Stimulated activated CD4-positive, alpha-beta T cell treated with anti-CD3 and anti-CD28 coated beads, TNF-alpha, amount 100 ng/mL, for 1 hour (primary cell): Measurements from ENCODE around the gene LAMA2.

Experiments
- DNase-seq, 3 donors: peaks; one replicate each; pipeline ENCODE4 v3.0.0-alpha.2; 2020; ENCODE audit warnings: low read depth in 3 of 3, low spot score in 1 of 3

Gene LAMA2, protein sequence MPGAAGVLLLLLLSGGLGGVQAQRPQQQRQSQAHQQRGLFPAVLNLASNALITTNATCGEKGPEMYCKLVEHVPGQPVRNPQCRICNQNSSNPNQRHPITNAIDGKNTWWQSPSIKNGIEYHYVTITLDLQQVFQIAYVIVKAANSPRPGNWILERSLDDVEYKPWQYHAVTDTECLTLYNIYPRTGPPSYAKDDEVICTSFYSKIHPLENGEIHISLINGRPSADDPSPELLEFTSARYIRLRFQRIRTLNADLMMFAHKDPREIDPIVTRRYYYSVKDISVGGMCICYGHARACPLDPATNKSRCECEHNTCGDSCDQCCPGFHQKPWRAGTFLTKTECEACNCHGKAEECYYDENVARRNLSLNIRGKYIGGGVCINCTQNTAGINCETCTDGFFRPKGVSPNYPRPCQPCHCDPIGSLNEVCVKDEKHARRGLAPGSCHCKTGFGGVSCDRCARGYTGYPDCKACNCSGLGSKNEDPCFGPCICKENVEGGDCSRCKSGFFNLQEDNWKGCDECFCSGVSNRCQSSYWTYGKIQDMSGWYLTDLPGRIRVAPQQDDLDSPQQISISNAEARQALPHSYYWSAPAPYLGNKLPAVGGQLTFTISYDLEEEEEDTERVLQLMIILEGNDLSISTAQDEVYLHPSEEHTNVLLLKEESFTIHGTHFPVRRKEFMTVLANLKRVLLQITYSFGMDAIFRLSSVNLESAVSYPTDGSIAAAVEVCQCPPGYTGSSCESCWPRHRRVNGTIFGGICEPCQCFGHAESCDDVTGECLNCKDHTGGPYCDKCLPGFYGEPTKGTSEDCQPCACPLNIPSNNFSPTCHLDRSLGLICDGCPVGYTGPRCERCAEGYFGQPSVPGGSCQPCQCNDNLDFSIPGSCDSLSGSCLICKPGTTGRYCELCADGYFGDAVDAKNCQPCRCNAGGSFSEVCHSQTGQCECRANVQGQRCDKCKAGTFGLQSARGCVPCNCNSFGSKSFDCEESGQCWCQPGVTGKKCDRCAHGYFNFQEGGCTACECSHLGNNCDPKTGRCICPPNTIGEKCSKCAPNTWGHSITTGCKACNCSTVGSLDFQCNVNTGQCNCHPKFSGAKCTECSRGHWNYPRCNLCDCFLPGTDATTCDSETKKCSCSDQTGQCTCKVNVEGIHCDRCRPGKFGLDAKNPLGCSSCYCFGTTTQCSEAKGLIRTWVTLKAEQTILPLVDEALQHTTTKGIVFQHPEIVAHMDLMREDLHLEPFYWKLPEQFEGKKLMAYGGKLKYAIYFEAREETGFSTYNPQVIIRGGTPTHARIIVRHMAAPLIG (N-terminal part only)

DNA sequence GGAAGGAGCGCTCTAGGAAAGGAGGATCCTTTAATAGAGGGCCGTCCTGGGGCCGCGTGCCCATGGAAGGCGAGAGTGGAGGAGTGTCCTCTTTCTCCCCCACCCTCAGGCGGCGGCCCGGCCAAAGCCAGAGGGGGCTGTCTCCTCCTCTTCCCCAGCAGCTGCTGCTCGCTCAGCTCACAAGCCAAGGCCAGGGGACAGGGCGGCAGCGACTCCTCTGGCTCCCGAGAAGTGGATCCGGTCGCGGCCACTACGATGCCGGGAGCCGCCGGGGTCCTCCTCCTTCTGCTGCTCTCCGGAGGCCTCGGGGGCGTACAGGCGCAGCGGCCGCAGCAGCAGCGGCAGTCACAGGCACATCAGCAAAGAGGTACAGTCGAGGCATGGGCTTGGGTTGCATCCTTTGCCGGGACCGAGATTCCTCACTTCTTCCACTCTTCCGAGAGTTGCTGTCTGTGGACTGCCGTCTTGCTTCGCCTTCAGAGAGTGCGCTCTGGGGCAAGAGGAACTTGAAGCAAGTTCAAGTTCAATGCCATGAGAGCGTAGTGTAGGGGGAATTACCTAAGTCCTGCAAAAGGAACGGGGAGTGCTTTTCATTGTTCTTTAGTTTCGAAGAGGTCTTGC is at the start of gene LAMA2:
Gene LAMA2 (plus strand): TSS at position 148 of the 621 bp plus-strand sequence. CDS start 108 bp downstream, at position 256.
- DNase-seq = no peak

DNA sequence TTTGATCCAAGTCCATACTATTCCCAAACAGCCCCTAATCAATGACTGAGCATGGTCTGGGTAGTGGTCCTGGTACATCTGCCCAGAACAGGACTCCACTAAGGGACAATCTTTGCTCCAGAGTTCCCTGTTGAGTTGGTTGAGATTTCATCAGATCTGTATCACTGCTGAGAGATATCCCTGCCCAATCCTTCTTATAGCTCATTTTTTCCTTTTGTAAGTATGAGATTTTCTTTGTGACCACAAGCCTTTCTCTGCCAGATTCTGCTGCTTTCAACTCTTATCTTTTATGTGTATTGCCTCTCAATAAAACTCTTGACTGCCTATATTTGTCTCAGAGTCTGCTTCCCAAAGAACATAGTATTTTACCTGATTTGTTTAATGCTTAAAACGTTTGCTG is 46.2 kb upstream of the LAMA2 start:
- DNase-seq = no peak

DNA sequence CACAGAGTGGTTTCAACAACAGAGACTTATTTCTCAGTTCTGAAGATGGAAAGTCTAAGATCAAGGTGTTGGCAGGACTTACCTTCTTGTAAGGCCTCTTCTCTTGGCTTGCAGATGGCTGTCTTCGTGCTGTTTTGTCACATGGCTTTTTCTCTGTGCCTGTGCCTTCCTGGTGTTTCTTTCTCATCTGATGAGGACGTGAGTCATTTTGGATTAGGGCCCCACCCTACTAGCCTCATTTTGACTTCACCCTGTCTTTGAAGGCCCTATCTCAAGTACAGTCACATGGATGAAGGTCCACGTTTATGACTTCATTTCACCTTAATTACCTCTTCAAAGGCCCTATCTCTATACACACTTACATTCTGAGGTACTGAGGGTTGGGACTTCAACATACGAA is 41.4 kb upstream of the LAMA2 start:
- DNase-seq = no peak

DNA sequence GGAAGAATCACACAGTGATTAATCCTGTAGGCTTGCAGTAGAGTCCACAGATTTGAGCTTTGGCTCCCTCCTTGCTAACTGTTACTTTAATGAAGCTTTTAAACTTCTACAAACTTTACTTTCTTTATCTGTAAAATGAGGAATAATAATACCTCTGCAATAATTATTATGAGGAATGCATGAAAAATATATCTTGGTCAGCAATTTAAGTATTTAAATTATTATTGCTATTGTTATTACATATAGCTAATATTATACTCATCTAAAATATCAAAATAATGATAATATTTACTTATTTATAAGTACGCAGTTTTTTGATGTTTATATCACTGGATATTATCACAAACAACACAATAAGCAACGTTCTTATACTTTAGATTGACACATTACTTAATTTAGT is 38.3 kb upstream of the LAMA2 start:
- DNase-seq = no peak

DNA sequence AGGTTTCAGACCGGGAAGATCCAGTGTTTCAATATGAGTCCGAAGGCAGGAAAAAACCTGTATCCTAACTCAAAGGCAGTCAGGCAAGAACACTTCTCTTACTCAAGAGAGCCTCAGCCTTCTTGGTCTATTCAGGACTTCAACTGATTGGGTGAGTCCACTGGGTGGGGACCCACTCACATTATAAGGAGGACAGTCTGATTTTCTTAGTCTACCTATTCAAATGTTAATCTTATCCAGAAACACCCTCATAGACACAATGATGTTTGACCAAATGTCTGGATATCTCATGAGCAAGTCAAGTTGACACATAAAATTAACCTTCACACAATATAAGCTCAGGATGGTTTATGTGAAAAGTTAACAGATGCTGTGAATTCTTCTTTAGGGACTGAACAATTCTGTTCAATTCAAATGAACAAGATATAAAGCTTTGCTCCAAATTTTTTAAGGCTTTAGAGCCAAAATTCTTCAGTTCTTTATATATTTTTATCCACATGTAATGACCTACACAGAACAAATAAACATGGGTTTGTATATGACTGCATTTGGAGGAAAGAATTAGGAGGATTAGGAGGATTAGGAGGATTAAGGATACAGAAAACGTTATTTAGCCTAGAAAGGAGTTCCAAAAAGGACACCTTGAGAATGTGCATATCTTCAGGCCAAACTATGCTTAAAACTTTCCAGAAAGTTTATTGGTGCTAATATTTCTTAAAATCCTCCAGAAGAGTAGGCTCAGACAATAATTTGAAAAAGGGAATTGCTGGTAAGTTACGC is 35.3 kb upstream of the LAMA2 start:
- DNase-seq = no peak

DNA sequence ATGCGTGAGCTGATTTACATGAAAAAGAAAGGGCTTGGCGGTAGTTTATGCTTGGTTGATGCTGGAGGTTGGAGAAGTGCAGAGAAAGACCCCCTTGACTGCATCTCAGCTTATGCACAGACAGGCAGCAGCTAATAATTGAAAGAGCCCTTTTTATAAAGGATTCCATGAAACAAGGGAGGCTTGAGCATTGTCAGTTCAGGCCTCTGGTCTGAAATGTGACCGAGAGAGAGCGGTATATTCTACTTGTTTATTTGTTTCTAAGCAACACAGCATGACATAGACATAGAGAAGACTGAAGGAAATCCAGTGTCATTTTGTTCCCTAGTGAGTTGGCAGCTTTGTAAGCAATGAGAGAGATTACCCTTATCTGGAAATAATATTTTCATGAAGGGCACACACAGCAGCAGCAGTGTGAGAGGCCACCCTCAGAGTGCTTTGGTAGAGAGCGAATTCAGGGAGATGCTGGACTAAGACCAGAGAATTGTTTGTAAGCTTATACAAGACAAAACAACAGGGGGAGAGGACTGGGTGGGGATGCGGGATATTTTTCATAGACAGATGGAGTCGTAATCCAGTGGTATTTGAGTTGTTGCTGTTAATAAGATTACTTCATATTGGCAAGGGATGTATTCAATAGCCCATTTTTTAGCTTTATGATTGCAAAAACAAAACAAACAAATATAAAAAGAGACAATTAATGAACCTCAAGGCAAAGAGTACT is 34.6 kb upstream of the LAMA2 start:
- no peak for DNase-seq

DNA sequence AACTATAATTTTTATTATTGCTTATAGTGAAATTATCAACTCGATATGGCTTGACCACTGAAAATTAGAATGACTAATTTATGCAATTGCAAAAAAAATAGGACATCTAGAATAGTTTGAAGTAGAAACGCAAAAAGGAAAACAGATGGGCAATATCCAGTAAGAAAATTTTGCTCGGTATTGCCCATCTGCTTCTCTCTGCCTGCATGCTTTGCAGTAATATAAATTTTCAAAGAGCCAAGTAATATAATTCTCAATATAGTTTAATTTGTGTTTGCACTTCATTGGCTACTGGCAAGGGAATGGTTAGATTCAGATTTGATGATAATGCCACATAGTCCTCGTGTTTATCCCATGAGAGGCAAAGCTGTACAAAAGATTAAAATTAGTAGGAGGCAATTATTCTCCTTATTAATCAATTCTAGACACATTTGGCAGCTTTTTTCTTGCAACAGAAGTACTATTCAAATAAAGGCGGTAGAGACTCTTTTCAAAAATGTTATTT is 27.3 kb upstream of the LAMA2 start:
- no peak for DNase-seq

DNA sequence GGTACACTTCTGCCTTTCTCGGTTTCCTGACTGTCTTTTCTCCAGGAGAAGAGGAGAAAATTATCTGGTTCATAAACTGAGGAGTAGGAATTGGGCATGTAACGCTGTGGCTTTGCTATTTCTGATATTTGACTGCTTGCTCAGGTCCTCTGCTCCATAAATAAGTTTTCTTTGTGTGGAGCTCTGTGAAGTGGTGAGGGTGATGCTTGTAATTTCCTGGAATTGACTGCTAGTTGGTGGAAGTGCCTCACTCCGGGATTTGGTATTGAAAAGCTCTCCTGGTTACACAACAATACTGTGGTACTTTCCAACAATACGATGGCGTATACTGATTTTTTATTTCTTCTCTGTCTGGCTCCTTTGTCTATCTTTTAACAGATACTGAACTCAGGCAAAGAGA is 25.1 kb upstream of the LAMA2 start:
- DNase-seq = no peak

DNA sequence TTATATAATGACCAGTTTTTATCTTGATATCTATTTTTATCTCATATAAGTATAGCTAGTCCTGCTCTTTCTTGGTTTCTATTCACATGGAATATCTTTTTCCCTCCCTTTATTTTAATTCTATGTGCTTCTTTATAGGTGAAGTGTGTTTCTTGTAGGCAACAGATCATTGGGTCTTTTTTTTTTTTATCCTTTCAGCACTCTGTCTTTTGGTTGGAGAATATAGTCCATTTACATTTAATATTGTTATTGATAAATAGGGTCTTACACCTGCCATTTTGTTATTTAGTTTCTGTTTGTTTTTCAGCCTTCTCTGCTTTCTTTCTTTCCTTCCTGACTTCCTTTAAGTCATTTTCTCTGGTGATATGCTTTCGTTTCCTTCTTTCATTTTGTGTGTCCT is 22.2 kb upstream of the LAMA2 start:
- no peak for DNase-seq

DNA sequence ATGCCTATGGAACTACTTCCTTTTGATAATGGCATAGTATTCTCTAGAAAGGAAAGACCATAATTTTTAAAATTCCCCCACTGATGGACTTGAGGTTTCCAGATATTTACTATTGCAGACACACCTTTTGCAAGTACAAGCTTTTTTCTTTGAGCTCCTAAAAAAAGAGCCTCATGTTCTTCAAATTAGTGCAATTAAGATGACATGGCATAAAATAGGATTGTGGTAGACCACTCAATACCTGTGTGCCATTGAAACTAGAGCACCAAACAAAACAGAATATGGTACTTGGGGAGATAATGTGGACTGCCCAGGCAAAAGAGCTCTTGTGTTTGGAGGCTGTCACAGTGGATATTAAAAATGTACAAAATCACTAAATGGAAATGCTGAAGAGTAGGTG is 19.0 kb upstream of the LAMA2 start:
- no peak for DNase-seq

DNA sequence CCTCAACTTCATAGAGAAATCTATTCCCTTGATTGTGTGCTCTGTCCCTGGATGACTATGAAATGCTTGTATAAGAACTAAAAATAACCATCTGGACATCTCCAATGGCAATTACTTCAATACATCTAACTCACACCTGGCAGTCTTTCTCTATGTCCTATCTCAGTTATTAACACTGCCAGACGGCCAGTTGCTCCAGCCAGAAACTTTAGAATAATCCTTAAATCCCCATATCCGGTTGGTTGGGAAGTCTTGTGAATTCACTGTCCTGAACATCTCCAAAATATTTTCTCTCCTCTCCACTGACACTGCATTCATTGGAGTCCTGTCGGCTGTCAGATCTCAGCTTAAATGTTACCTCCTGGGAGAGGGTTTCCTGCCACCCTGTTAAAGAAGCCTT is 12.2 kb upstream of the LAMA2 start:
- DNase-seq = no peak

DNA sequence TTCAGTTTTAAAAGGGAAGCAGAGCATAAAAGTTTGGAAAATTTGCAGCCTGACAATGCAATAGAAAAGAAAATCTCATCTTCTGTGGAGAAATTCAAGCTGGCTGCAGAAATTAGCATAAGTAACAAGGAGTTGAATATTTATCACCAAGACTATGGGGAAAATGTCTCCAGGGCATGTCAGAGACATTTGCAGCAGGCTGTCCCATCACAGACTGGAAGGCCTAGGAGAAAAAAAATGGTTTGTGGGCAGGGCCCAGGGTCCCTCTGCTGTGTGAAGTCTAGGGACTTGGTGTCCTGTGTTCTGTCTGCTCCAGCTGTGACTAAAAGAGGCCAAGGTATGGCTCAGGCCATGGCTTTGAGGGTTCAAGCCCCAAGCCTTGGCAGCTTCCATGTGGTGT is 8.1 kb upstream of the LAMA2 start:
- no peak for DNase-seq

DNA sequence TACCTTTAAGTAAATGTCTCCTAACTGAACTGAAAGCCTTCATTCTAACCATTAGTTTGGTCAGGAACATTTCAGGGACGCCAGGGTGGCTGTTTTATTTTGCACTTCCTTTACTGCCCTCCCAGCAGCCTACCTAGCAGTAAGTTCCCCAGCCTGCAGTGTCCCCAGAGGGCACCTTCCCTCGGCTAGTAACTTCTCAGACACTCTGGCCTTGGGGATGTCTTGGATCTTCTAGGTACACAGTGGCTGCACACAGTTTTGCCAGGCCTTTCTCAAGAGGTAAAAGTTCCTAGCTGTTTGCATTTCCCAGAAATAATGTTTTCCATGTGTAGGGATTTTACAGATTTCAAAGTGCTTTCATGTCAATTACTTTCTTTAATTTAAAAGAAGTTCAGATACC is 378 bp upstream of the LAMA2 start:
- DNase-seq = no peak

DNA sequence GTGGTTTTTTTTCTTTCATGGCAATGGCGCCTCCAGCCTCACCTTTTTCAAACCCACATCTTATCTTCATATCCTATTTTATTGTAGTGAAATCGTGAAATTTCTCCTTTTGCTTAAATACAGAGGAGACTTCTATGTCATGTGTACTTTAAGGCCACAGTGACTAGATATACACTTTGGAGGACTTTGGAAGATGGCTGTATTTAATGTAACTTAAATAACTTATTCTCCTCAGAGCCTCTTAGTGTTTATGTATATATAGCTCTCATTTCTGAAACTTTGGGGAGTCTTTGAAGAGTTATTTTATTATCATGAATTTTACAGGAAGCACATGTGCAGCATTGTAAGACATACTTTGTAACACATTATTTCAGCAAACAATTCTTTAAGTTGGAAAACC is 968 bp downstream of the LAMA2 start:
- no peak for DNase-seq

DNA sequence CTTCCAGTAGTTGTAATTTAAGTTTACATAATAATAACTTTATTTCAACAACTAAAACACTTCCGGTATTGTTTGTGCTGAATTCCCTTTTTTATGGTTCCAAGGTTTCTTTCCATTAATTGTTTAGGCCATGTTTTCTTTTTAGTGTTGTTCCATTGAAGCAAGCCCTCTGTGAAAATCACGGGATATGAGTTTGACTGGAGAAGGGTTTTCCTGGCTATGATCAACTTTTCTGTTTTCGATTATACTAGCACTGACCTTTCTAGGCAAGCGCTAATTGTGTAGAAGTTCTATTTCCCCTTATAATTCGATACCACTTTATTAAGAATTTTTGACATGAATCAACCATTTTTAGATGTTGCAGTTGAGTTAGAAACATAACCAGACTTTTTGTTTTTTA is 2.4 kb downstream of the LAMA2 start:
- DNase-seq = no peak

DNA sequence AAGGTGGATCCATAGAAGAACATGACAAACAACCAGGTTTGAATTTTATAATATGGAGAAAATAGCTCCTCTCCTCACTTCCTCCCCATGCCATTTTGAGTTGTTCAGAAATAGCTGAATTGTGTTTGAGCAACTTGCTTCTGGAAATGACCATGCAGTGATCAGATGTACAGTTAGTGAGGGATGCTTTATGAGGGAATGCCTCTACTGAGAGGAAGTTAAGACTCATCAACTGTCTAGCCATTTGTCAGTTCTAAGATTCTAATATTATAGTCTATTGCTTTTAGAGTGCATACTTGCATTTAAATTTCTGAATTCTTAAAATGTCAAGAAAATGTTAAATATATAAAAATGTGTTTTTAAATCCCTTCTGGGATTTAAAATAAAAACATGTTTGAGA is 3.8 kb downstream of the LAMA2 start:
- no peak for DNase-seq

DNA sequence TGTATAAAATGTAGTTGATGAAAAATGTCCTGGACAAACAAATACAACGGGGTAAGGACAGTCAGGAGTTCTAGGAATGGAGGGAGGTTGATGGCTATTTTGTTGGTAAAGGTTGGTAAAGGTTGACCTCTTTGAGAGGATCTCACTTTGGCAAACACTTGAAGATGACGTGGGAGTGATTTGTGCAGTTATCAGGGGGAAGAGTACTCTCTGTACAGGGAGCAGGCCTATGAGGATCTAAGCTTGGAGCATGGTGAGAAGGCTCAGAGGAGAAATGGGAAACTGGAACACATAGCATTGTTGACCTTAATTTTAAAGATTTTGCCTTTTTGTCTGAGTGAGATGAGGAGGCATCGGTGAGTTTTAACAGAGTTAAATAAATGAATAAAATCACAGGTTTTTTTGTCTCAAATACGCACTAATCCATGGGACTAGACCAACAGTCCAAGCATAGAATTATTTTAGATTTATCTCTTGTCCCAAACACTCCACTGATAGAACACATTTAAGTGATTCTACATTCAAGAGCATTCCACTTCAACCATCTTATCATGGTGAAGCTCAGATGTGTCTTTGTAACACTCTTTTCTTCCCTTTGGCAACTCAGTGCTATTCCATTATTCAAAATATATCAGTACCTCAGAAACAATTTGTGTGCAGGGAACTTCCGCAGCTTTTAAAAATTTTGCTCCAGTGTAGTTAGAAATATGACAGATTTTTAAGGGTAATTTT is 5.7 kb downstream of the LAMA2 start:
- no peak for DNase-seq

DNA sequence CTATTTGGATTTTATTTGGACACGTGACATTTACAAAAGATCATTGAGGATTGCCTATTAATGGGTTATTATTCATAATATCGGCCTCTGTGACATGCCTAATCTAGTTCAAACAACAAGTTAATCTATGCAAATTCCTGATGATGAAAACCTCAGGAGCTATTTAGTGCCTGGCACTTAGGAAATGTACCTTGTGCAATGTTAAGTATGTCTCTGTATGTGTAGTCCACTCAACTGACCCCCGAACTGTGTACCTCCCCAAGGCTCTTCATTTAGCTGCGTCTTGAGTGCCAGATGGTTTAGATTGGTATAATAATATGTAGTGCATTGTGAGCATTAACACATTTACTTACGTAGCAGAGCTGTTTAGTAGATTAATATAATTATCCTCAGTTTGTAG is 6.9 kb downstream of the LAMA2 start:
- DNase-seq = no peak

DNA sequence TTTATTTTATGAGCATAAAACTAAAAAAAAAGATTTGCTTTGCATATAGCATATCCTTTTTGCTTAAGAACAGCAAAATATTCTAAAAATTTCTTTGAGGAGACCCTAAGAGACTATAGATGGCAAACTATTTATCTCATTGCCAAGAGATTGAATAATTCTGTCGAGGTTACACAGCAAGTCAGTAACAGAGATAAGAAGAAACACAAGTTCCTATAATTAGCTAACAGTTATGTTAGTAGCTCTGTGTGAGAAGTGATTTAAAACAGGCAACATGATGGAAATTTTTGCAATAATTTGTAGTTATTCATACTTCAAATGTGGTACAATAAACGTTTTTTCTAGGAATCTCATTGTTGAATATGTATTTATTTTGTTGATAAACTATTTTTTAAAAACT is 9.1 kb downstream of the LAMA2 start:
- DNase-seq = no peak
